Endothelial cell of umbilical vein (primary cell): ENCODE measurements around the gene CENPP.

Source experiments
- EZH2 ChIP-seq: IDR thresholded peaks from 2 replicates; pipeline ENCODE4 v1.6.1; 2012; ENCODE audit warnings: borderline replicate concordance, low read depth, mild to moderate bottlenecking, moderate library complexity, low read length, inconsistent platforms; ENCODE audit not compliant: severe bottlenecking
- TF ChIP-seq, protein P1 (sequence below), 2 donors: IDR thresholded peaks; 1 replicate in 1 of 2; 2 replicates in 1 of 2; pipeline ENCODE4 v1.5.1; 2011; ENCODE audit warnings: low read length in 2 of 2, mild to moderate bottlenecking in 2 of 2, moderate library complexity in 2 of 2, control low read depth in 1 of 2, inconsistent platforms in 1 of 2, low read depth in 1 of 2; ENCODE audit not compliant: insufficient read depth in 1 of 2; ENCODE audit errors: extremely low read depth in 1 of 2

DNA sequence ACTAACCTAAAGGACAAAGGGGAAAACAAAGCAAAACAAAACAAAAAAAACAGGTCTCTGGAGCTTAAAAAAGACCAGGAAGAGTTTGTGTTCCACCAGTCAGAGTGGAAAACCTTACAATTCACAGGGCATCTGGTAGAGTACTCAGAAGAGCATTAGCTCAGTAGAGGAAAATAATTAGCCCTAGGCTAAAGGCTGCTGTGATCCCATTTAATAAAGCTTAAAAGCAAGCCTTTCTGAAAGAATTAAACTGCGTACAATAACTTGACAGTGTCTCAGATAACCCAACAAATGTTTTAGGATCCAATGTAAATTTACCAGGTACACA lies 202.7 kb downstream of the CENPP start:
- TF ChIP-seq, protein P1, sequence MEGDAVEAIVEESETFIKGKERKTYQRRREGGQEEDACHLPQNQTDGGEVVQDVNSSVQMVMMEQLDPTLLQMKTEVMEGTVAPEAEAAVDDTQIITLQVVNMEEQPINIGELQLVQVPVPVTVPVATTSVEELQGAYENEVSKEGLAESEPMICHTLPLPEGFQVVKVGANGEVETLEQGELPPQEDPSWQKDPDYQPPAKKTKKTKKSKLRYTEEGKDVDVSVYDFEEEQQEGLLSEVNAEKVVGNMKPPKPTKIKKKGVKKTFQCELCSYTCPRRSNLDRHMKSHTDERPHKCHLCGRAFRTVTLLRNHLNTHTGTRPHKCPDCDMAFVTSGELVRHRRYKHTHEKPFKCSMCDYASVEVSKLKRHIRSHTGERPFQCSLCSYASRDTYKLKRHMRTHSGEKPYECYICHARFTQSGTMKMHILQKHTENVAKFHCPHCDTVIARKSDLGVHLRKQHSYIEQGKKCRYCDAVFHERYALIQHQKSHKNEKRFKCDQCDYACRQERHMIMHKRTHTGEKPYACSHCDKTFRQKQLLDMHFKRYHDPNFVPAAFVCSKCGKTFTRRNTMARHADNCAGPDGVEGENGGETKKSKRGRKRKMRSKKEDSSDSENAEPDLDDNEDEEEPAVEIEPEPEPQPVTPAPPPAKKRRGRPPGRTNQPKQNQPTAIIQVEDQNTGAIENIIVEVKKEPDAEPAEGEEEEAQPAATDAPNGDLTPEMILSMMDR (IDR thresholded peaks at IDR 0.05; ENCODE audit: extremely low read depth in 1 of 2, insufficient read depth in 1 of 2, low read depth in 1 of 2, low read length in 2 of 2) = no peak
- TF ChIP-seq EZH2 = no peak
